ENCODE measurements around the gene DPYSL3.
"Not testable (repeated sequence)": the region's sequence is repeated elsewhere in the genome, so short reads cannot be mapped to it uniquely, and the experiment has no call there.

DPYSL3 gene

GRCh38 chr5:147372191-147372590 lies 137.7 kb downstream of the DPYSL3 start:
- Histone ChIP-seq H3K4me1 (ENCODE audit: control insufficient read depth, insufficient read depth, low read depth, low read length) (no peaks in the 10 kb centered on the region), H2BK5ac (ENCODE audit: low read depth, low read length, poor library complexity, severe bottlenecking) (no peak overlapping the region), H3K4me2 (ENCODE audit: low read length, poor library complexity, severe bottlenecking) (no peak overlapping the region), H2AFZ (ENCODE audit: low read depth, low read length) (no peak overlapping the region), H3K18ac (ENCODE audit: low read depth in 1 of 2, low read length in 2 of 2) (no peak overlapping the region), H3K23ac (ENCODE audit: low read length in 2 of 2) (no peak overlapping the region), H3K27me3 (ENCODE audit: control insufficient read depth in 1 of 2, insufficient read depth in 1 of 2, low read length in 2 of 2) (no peaks in the 10 kb centered on the region), H3K27ac (ENCODE audit: low read length, poor library complexity, severe bottlenecking) (no peak overlapping the region), H2BK120ac (ENCODE audit: low read depth, low read length) (no peak overlapping the region), H2AK5ac (ENCODE audit: low read length, severe bottlenecking) (no peak overlapping the region), H4K8ac (ENCODE audit: low read length) (no peak overlapping the region), H2BK15ac (ENCODE audit: low read depth, poor library complexity, severe bottlenecking) (no peak overlapping the region), H3K79me1 (replicated peaks; ENCODE audit: low read length, poor library complexity, severe bottlenecking) (no peaks in the 10 kb centered on the region), H3K9me3 (ENCODE audit: control insufficient read depth, low read length) (no peaks in the 10 kb centered on the region), H3K36me3 (ENCODE audit: control insufficient read depth in 1 of 2, insufficient read depth in 2 of 2, low read depth in 1 of 2, low read length in 2 of 2) (no peaks in the 10 kb centered on the region), H4K91ac (ENCODE audit: low read length) (no peak overlapping the region), H3K4me3 (ENCODE audit: insufficient read depth in 1 of 2, low read depth in 1 of 2, low read length in 2 of 2) (no peak overlapping the region), H3K4ac (ENCODE audit: low read depth in 1 of 2, low read length in 2 of 2) (no peak overlapping the region), H2BK12ac (ENCODE audit: low read length in 2 of 2) (no peak overlapping the region), H3K9ac (ENCODE audit: low read length) (no peak overlapping the region), H3K14ac (ENCODE audit: low read length in 2 of 2) (no peak overlapping the region)
- no peak for DNase-seq
- 100% methylated on average over 1 of the region's 1 CpG for WGBS

GRCh38 chr5:147371290-147371689 lies 138.6 kb downstream of the DPYSL3 start:
- no peak overlapping the region for H3K23ac ChIP-seq (ENCODE audit: low read length in 2 of 2)
- no peaks in the 10 kb centered on the region for H3K36me3 ChIP-seq (ENCODE audit: control insufficient read depth in 1 of 2, insufficient read depth in 2 of 2, low read depth in 1 of 2, low read length in 2 of 2)
- H4K8ac ChIP-seq (ENCODE audit: low read length) = no peak overlapping the region
- H2BK15ac ChIP-seq (ENCODE audit: low read depth, poor library complexity, severe bottlenecking) = no peak overlapping the region
- H3K79me1 ChIP-seq (replicated peaks; ENCODE audit: low read length, poor library complexity, severe bottlenecking) = no peaks in the 10 kb centered on the region
- DNase-seq = no peak
- no peak overlapping the region for H3K4ac ChIP-seq (ENCODE audit: low read depth in 1 of 2, low read length in 2 of 2)
- no peak overlapping the region for H2BK5ac ChIP-seq (ENCODE audit: low read depth, low read length, poor library complexity, severe bottlenecking)
- no peak overlapping the region for H2AK5ac ChIP-seq (ENCODE audit: low read length, severe bottlenecking)
- H3K4me2 ChIP-seq (ENCODE audit: low read length, poor library complexity, severe bottlenecking) = no peak overlapping the region
- H2BK120ac ChIP-seq (ENCODE audit: low read depth, low read length) = no peak overlapping the region
- no peak overlapping the region for H3K4me3 ChIP-seq (ENCODE audit: insufficient read depth in 1 of 2, low read depth in 1 of 2, low read length in 2 of 2)
- no peaks in the 10 kb centered on the region for H3K27me3 ChIP-seq (ENCODE audit: control insufficient read depth in 1 of 2, insufficient read depth in 1 of 2, low read length in 2 of 2)
- no peak overlapping the region for H3K9ac ChIP-seq (ENCODE audit: low read length)
- H3K27ac ChIP-seq (ENCODE audit: low read length, poor library complexity, severe bottlenecking) = no peak overlapping the region
- no peak overlapping the region for H4K91ac ChIP-seq (ENCODE audit: low read length)
- H3K18ac ChIP-seq (ENCODE audit: low read depth in 1 of 2, low read length in 2 of 2) = no peak overlapping the region
- no peak overlapping the region for H2AFZ ChIP-seq (ENCODE audit: low read depth, low read length)
- H3K14ac ChIP-seq (ENCODE audit: low read length in 2 of 2) = no peak overlapping the region
- no peaks in the 10 kb centered on the region for H3K4me1 ChIP-seq (ENCODE audit: control insufficient read depth, insufficient read depth, low read depth, low read length)
- no peak overlapping the region for H2BK12ac ChIP-seq (ENCODE audit: low read length in 2 of 2)
- no peaks in the 10 kb centered on the region for H3K9me3 ChIP-seq (ENCODE audit: control insufficient read depth, low read length)

GRCh38 chr5:147369742-147370374 lies 140.0 kb downstream of the DPYSL3 start:
- Histone ChIP-seq H4K8ac (ENCODE audit: low read length) (no peak overlapping the region), H2BK12ac (ENCODE audit: low read length in 2 of 2) (no peak overlapping the region), H3K36me3 (ENCODE audit: control insufficient read depth in 1 of 2, insufficient read depth in 2 of 2, low read depth in 1 of 2, low read length in 2 of 2) (no peaks in the 10 kb centered on the region), H2BK15ac (ENCODE audit: low read depth, poor library complexity, severe bottlenecking) (no peak overlapping the region), H2BK5ac (ENCODE audit: low read depth, low read length, poor library complexity, severe bottlenecking) (no peak overlapping the region), H2AFZ (ENCODE audit: low read depth, low read length) (no peak overlapping the region), H3K79me1 (replicated peaks; ENCODE audit: low read length, poor library complexity, severe bottlenecking) (no peaks in the 10 kb centered on the region), H3K14ac (ENCODE audit: low read length in 2 of 2) (no peak overlapping the region), H3K27ac (ENCODE audit: low read length, poor library complexity, severe bottlenecking) (no peak overlapping the region), H3K9ac (ENCODE audit: low read length) (peak overlapping the region; percentile 55), H3K4ac (ENCODE audit: low read depth in 1 of 2, low read length in 2 of 2) (no peak overlapping the region), H3K4me1 (ENCODE audit: control insufficient read depth, insufficient read depth, low read depth, low read length) (no peaks in the 10 kb centered on the region), H3K27me3 (ENCODE audit: control insufficient read depth in 1 of 2, insufficient read depth in 1 of 2, low read length in 2 of 2) (no peaks in the 10 kb centered on the region), H2AK5ac (ENCODE audit: low read length, severe bottlenecking) (no peak overlapping the region), H3K4me2 (ENCODE audit: low read length, poor library complexity, severe bottlenecking) (peak overlapping the region; percentile 34), H4K91ac (ENCODE audit: low read length) (no peak overlapping the region), H3K9me3 (ENCODE audit: control insufficient read depth, low read length) (no peaks in the 10 kb centered on the region), H3K23ac (ENCODE audit: low read length in 2 of 2) (no peak overlapping the region), H3K4me3 (ENCODE audit: insufficient read depth in 1 of 2, low read depth in 1 of 2, low read length in 2 of 2) (no peak overlapping the region), H3K18ac (ENCODE audit: low read depth in 1 of 2, low read length in 2 of 2) (no peak overlapping the region), H2BK120ac (ENCODE audit: low read depth, low read length) (no peak overlapping the region)
- 14% methylated on average over 1 of the region's 2 CpGs for WGBS
- DNase-seq = peak; percentile 12

DNA sequence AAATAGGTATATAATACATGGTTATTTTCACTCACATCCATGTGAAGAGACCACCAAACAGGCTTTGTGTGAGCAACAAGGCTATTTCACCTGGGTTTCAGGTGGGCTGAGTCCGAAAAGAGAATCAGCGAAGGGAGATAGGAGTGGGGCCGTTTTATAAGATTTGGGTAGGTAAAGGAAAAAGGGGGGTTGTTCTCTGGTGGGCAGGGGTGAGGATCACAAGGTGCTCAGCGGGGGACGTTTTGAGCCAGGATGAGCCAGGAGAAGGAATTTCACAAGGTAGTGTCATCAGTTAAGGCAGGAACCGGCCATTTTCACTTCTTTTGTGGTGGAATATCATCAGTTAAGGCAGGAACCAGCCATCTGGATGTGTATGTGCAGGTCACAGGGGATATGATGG lies 142.5 kb downstream of the DPYSL3 start:
- H2BK120ac ChIP-seq (ENCODE audit: low read depth, low read length); H2BK15ac ChIP-seq (ENCODE audit: low read depth, poor library complexity, severe bottlenecking); DNase-seq; H2AK5ac ChIP-seq (ENCODE audit: low read length, severe bottlenecking); H2BK5ac ChIP-seq (ENCODE audit: low read depth, low read length, poor library complexity, severe bottlenecking); H3K36me3 ChIP-seq (ENCODE audit: control insufficient read depth in 1 of 2, insufficient read depth in 2 of 2, low read depth in 1 of 2, low read length in 2 of 2); H3K4me3 ChIP-seq (ENCODE audit: insufficient read depth in 1 of 2, low read depth in 1 of 2, low read length in 2 of 2); H3K18ac ChIP-seq (ENCODE audit: low read depth in 1 of 2, low read length in 2 of 2); H3K14ac ChIP-seq (ENCODE audit: low read length in 2 of 2); H3K27ac ChIP-seq (ENCODE audit: low read length, poor library complexity, severe bottlenecking); H3K4me1 ChIP-seq (ENCODE audit: control insufficient read depth, insufficient read depth, low read depth, low read length); H4K8ac ChIP-seq (ENCODE audit: low read length); H2BK12ac ChIP-seq (ENCODE audit: low read length in 2 of 2); H3K9ac ChIP-seq (ENCODE audit: low read length); H3K23ac ChIP-seq (ENCODE audit: low read length in 2 of 2); H3K27me3 ChIP-seq (ENCODE audit: control insufficient read depth in 1 of 2, insufficient read depth in 1 of 2, low read length in 2 of 2); H4K91ac ChIP-seq (ENCODE audit: low read length); H2AFZ ChIP-seq (ENCODE audit: low read depth, low read length); H3K79me1 ChIP-seq (replicated peaks; ENCODE audit: low read length, poor library complexity, severe bottlenecking); H3K9me3 ChIP-seq (ENCODE audit: control insufficient read depth, low read length); H3K4me2 ChIP-seq (ENCODE audit: low read length, poor library complexity, severe bottlenecking); H3K4ac ChIP-seq (ENCODE audit: low read depth in 1 of 2, low read length in 2 of 2): not testable (repeated sequence)
- WGBS = 67% methylated on average over 6 of the region's 6 CpGs
